Astrocyte (in vitro differentiated cells and primary cell): ENCODE results near the gene KIZ. TPM values are rescaled to one million over a fixed set of nuclear protein-coding genes. Genes with fewer than 3 reads are reported as not detected.

Source experiments
- DNase-seq: peaks from one replicate; pipeline ENCODE4 v3.0.0-alpha.2; 2010; ENCODE audit warnings: low read depth
- FAIRE-seq: peaks from 2 replicates; lab custom pipeline; 2011; peaks lifted over from hg19 to GRCh38; lab: Jason Lieb, UNC
- H2AFZ ChIP-seq: 2 replicates; pipeline ENCODE4 v1.6.0; 2012; ENCODE audit warnings: low read depth, low read length, inconsistent platforms
- H3K27ac ChIP-seq: 2 replicates; pipeline ENCODE4 v1.5.1; 2011; ENCODE audit warnings: low read depth, low read length, inconsistent platforms
- H3K27me3 ChIP-seq: 2 replicates; pipeline ENCODE4 v1.6.0; 2011; ENCODE audit warnings: low read length, inconsistent platforms; ENCODE audit not compliant: insufficient read depth
- H3K36me3 ChIP-seq: 2 replicates; pipeline ENCODE4 v1.5.1; 2011; ENCODE audit warnings: low read length, inconsistent platforms; ENCODE audit not compliant: insufficient read depth
- H3K4me1 ChIP-seq: 2 replicates; pipeline ENCODE4 v1.5.1; 2011; ENCODE audit warnings: low read length, inconsistent platforms; ENCODE audit not compliant: insufficient read depth
- H3K4me2 ChIP-seq: 2 replicates; pipeline ENCODE4 v1.6.0; 2012; ENCODE audit warnings: low read length, inconsistent platforms
- H3K4me3 ChIP-seq: 2 replicates; pipeline ENCODE4 v1.5.1; 2011; ENCODE audit warnings: low read depth, mild to moderate bottlenecking, low read length, inconsistent platforms; ENCODE audit not compliant: insufficient read depth
- H3K79me2 ChIP-seq: 2 replicates; pipeline ENCODE4 v1.6.0; 2012; ENCODE audit warnings: mild to moderate bottlenecking, low read length, inconsistent platforms; ENCODE audit not compliant: insufficient read depth
- H3K9ac ChIP-seq: 2 replicates; pipeline ENCODE4 v1.6.0; 2012; ENCODE audit warnings: mild to moderate bottlenecking, low read length, inconsistent platforms
- H3K9me3 ChIP-seq: 2 replicates; pipeline ENCODE4 v1.5.1; 2012; ENCODE audit warnings: low read depth, mild to moderate bottlenecking, low read length, inconsistent platforms; ENCODE audit not compliant: insufficient read depth
- H4K20me1 ChIP-seq: 2 replicates; pipeline ENCODE4 v1.6.0; 2012; ENCODE audit warnings: low read length, inconsistent platforms; ENCODE audit not compliant: insufficient read depth
- H3K27ac Mint-ChIP-seq: one replicate; pipeline ENCODE4 v1.8.0; 2021; ENCODE audit warnings: mild to moderate bottlenecking, mixed read lengths; ENCODE audit not compliant: unreplicated experiment
- H3K27me3 Mint-ChIP-seq: one replicate; pipeline ENCODE4 v1.8.0; 2021; ENCODE audit warnings: low read depth, mixed read lengths; ENCODE audit not compliant: unreplicated experiment
- H3K36me3 Mint-ChIP-seq: one replicate; pipeline ENCODE4 v1.8.0; 2021; ENCODE audit warnings: low read depth, mixed read lengths; ENCODE audit not compliant: unreplicated experiment
- H3K4me1 Mint-ChIP-seq: one replicate; pipeline ENCODE4 v1.8.0; 2021; ENCODE audit warnings: low read depth, mixed read lengths; ENCODE audit not compliant: unreplicated experiment
- H3K4me3 Mint-ChIP-seq: one replicate; pipeline ENCODE4 v1.8.0; 2021; ENCODE audit warnings: mild to moderate bottlenecking, moderate library complexity, mixed read lengths; ENCODE audit not compliant: unreplicated experiment
- H3K9me3 Mint-ChIP-seq: one replicate; pipeline ENCODE4 v1.8.0; 2021; ENCODE audit warnings: mild to moderate bottlenecking, mixed read lengths; ENCODE audit not compliant: unreplicated experiment
- EZH2 ChIP-seq: IDR thresholded peaks from 2 replicates; pipeline ENCODE4 v1.6.1; 2012; ENCODE audit warnings: mild to moderate bottlenecking, low read length, inconsistent platforms; ENCODE audit not compliant: insufficient read depth
- total RNA-seq: library from RNA; stranded (reverse); gene quantifications from 2 replicates; pipeline ENCODE4 v1.2.1, GENCODE V29; 2021
- TF ChIP-seq, protein P1 (sequence below): IDR thresholded peaks from 2 replicates; pipeline ENCODE4 v1.5.1; 2011; ENCODE audit warnings: low read depth, mild to moderate bottlenecking, inconsistent platforms, low read length, moderate library complexity; ENCODE audit not compliant: insufficient read depth

KIZ gene
- total RNA-seq, 1 donor from 2014 or later: 9.7 TPM

DNA sequence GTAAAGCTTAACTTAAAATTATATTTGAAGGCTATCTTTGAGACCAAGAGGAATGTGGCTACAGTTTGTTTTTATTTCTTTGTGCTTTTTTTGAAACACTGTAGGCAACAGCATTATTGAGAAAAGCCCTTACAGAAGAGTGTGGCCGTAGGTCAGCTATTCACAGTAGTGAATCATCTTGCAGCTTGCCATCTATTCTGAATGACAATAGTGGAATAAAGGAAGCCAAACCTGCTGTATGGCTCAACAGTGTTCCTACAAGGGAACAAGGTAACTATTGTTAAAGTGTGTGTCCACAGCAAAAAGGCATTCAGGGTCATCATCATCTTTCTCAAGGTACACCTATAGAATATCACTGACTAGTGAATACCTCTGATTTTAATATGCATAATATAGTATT lies 88.5 kb downstream of the KIZ start:
- no peak overlapping the region for H2AFZ ChIP-seq
- H4K20me1 ChIP-seq: no peaks in the 10 kb centered on the region
- Mint-ChIP-seq H3K4me3 (no peak overlapping the region), H3K36me3 (peaks cover 4% of the 10 kb centered on the region), H3K9me3 (no peaks in the 10 kb centered on the region), H3K27me3 (no peaks in the 10 kb centered on the region), H3K4me1 (no peaks in the 10 kb centered on the region), H3K27ac (no peak overlapping the region)
- no peaks in the 10 kb centered on the region for H3K4me1 ChIP-seq
- H3K27me3 ChIP-seq: no peaks in the 10 kb centered on the region
- no peak overlapping the region for H3K4me2 ChIP-seq
- no peak overlapping the region for H3K27ac ChIP-seq
- H3K79me2 ChIP-seq: no peaks in the 10 kb centered on the region
- TF ChIP-seq, protein P1, sequence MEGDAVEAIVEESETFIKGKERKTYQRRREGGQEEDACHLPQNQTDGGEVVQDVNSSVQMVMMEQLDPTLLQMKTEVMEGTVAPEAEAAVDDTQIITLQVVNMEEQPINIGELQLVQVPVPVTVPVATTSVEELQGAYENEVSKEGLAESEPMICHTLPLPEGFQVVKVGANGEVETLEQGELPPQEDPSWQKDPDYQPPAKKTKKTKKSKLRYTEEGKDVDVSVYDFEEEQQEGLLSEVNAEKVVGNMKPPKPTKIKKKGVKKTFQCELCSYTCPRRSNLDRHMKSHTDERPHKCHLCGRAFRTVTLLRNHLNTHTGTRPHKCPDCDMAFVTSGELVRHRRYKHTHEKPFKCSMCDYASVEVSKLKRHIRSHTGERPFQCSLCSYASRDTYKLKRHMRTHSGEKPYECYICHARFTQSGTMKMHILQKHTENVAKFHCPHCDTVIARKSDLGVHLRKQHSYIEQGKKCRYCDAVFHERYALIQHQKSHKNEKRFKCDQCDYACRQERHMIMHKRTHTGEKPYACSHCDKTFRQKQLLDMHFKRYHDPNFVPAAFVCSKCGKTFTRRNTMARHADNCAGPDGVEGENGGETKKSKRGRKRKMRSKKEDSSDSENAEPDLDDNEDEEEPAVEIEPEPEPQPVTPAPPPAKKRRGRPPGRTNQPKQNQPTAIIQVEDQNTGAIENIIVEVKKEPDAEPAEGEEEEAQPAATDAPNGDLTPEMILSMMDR: no peak
- TF ChIP-seq EZH2: no peak
- no peak overlapping the region for H3K9ac ChIP-seq
- no peaks in the 10 kb centered on the region for H3K36me3 ChIP-seq
- no peaks in the 10 kb centered on the region for H3K9me3 ChIP-seq
- no peak overlapping the region for H3K4me3 ChIP-seq
- FAIRE-seq: no peak
- peak; percentile 10 for DNase-seq

DNA sequence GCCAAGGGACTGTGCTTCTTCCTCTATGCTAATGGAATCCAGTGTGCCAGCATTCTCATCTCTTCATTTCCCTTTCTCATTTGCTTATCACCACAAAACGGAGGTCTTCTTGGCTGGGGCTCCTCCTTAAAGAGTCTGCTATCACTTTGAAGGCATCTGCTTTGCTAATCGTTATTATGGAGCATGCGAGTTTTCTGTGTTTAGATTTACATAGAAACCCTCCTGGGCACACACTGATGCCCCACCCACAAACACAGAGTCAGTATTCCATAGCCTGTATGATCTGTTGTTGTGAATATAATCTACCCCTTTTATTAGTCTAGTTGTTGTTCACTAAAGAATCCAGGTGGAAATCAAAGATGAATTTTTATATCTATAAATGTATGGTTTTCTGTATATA lies 93.8 kb downstream of the KIZ start:
- Histone ChIP-seq H3K36me3 (no peaks in the 10 kb centered on the region), H3K9ac (no peak overlapping the region), H3K4me3 (no peak overlapping the region), H3K4me2 (no peak overlapping the region), H3K79me2 (no peaks in the 10 kb centered on the region), H4K20me1 (no peaks in the 10 kb centered on the region), H3K27ac (no peak overlapping the region), H3K4me1 (no peaks in the 10 kb centered on the region), H2AFZ (no peak overlapping the region), H3K27me3 (no peaks in the 10 kb centered on the region), H3K9me3 (no peaks in the 10 kb centered on the region)
- Mint-ChIP-seq H3K9me3 (no peaks in the 10 kb centered on the region), H3K36me3 (no peaks in the 10 kb centered on the region), H3K4me3 (no peak overlapping the region), H3K27me3 (no peaks in the 10 kb centered on the region), H3K4me1 (no peaks in the 10 kb centered on the region), H3K27ac (no peak overlapping the region)
- no peak for TF ChIP-seq EZH2
- TF ChIP-seq, protein P1: no peak
- no peak for DNase-seq
- no peak for FAIRE-seq

DNA sequence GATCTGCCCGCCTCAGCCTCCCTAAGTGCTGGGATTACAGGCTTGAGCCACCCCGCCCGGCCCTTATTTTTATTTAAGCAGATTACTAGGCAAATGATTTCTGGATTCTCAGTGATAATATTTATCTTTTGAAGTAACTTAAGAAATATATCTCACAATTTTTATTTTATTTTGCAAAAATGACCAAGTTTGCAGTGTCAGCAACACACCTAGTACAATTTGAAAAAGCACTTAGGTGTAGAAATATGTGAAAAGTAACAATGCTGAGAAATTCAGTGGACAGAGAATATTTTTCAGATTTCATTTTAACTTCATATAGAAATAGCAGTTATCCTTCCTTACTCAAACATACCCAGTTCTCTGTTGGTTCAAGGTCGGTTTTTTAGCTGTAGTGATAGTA lies 98.3 kb downstream of the KIZ start:
- Histone ChIP-seq H3K4me2 (no peak overlapping the region), H3K4me1 (no peaks in the 10 kb centered on the region), H3K4me3 (no peak overlapping the region), H3K36me3 (no peaks in the 10 kb centered on the region), H3K9me3 (no peaks in the 10 kb centered on the region), H4K20me1 (no peaks in the 10 kb centered on the region), H3K9ac (no peak overlapping the region), H3K27me3 (no peaks in the 10 kb centered on the region), H2AFZ (no peak overlapping the region), H3K79me2 (no peaks in the 10 kb centered on the region), H3K27ac (no peak overlapping the region)
- no peak overlapping the region for H3K27ac Mint-ChIP-seq
- no peaks in the 10 kb centered on the region for H3K4me1 Mint-ChIP-seq
- TF ChIP-seq, protein P1: no peak
- no peak for TF ChIP-seq EZH2
- no peak overlapping the region for H3K4me3 Mint-ChIP-seq
- FAIRE-seq (no peak), DNase-seq (no peak)
- no peaks in the 10 kb centered on the region for H3K9me3 Mint-ChIP-seq
- H3K36me3 Mint-ChIP-seq: no peaks in the 10 kb centered on the region
- no peaks in the 10 kb centered on the region for H3K27me3 Mint-ChIP-seq
